ENCODE measurements around the gene TUBB.

The TUBB gene

GRCh38 chr6:30719791-30720737, at the start of gene TUBB (continued):
- TF ChIP-seq AEBP2 (tag by site-specific recombination; IDR thresholded peaks at IDR 0.05; ENCODE audit: borderline replicate concordance) (no peak), ZNF169 (tag by site-specific recombination; IDR thresholded peaks at IDR 0.05) (no peak), ZFP3 (tag by site-specific recombination; IDR thresholded peaks at IDR 0.05; ENCODE audit: low read depth) (no peak), ZNF560 (tag by site-specific recombination; IDR thresholded peaks at IDR 0.05; ENCODE audit: borderline replicate concordance) (no peak), REPIN1 (tag by site-specific recombination; IDR thresholded peaks at IDR 0.05; ENCODE audit: low read depth) (no peak), ZNF26 (tag by site-specific recombination; IDR thresholded peaks at IDR 0.05) (no peak), ZNF175 (tag by site-specific recombination; IDR thresholded peaks at IDR 0.05) (no peak), ZNF423 (tag by site-specific recombination; IDR thresholded peaks at IDR 0.05) (no peak), ZNF341 (tag by site-specific recombination; IDR thresholded peaks at IDR 0.05; ENCODE audit: low read depth) (peak; percentile 37), TSHZ1 (tag by site-specific recombination; IDR thresholded peaks at IDR 0.05; ENCODE audit: borderline replicate concordance) (no peak), ZNF600 (tag by site-specific recombination; IDR thresholded peaks at IDR 0.05) (peak; percentile 44; the same call in 1 of the 2 replicates), ZNF76 (tag by site-specific recombination; IDR thresholded peaks at IDR 0.05; ENCODE audit: borderline replicate concordance, low read depth) (peak; percentile 94), ZNF776 (tag by site-specific recombination; IDR thresholded peaks at IDR 0.05; ENCODE audit: borderline replicate concordance) (no peak), ZNF473 (tag by site-specific recombination; IDR thresholded peaks at IDR 0.05) (no peak), SCRT1 (tag by site-specific recombination; IDR thresholded peaks at IDR 0.05; ENCODE audit: borderline replicate concordance) (no peak), ZNF837 (tag by site-specific recombination; IDR thresholded peaks at IDR 0.05) (no peak), SETDB1 (IDR thresholded peaks at IDR 0.05; ENCODE audit: insufficient read length, low read length) (no peak), ZNF335 (tag by site-specific recombination; conservative IDR thresholded peaks at IDR 0.05) (peak; percentile 82), GLI4 (tag by site-specific recombination; IDR thresholded peaks at IDR 0.05) (no peak), ZNF350 (tag by site-specific recombination; IDR thresholded peaks at IDR 0.05) (no peak), HOXA7 (CRISPR knock-in tag; IDR thresholded peaks at IDR 0.05; ENCODE audit: borderline replicate concordance) (no peak), ZNF521 (tag by site-specific recombination; IDR thresholded peaks at IDR 0.05) (no peak), ZFP37 (tag by site-specific recombination; IDR thresholded peaks at IDR 0.05) (no peak), ZNF704 (tag by site-specific recombination; IDR thresholded peaks at IDR 0.05) (no peak), ZNF214 (tag by site-specific recombination; IDR thresholded peaks at IDR 0.05; ENCODE audit: borderline replicate concordance) (no peak), YY2 (tag by site-specific recombination; IDR thresholded peaks at IDR 0.05) (0 out of 2 replicates have a peak, but pooled peaks have one; percentile 60), ZNF221 (tag by site-specific recombination; IDR thresholded peaks at IDR 0.05; ENCODE audit: borderline replicate concordance) (no peak), ZNF777 (tag by site-specific recombination; IDR thresholded peaks at IDR 0.05; ENCODE audit: borderline replicate concordance) (no peak), KLF16 (tag by site-specific recombination; IDR thresholded peaks at IDR 0.05) (no peak), ZNF530 (tag by site-specific recombination; IDR thresholded peaks at IDR 0.05; ENCODE audit: low read depth) (no peak), HOXC10 (CRISPR knock-in tag; IDR thresholded peaks at IDR 0.05) (peak; percentile 82; the same call in 1 of the 2 replicates), ZNF274 (IDR thresholded peaks at IDR 0.05; ENCODE audit: low read length) (no peak), ZNF274 (tag by site-specific recombination; IDR thresholded peaks at IDR 0.05; ENCODE audit: borderline replicate concordance) (no peak)
